Measurements from ENCODE around the gene MYOCOS. TPM values are rescaled to one million over a fixed set of nuclear protein-coding genes. Genes with fewer than 3 reads are reported as not detected.

Gene MYOCOS
- total RNA-seq, 1 donor from 2014 or later: 0.27 TPM

Other genes with a start within 250 kb of the MYOCOS start
- gene PRRC2C, start 136.7 kb upstream of the MYOCOS start, total RNA-seq: 262 and 272 TPM in 2 replicates
- not detected in 2 replicates for gene MYOC, start 30.4 kb downstream of the MYOCOS start, total RNA-seq
- 9.0 and 10.5 TPM in 2 replicates for gene VAMP4, start 119.8 kb downstream of the MYOCOS start, total RNA-seq
- 33.6 and 35.7 TPM in 2 replicates for gene METTL13, start 159.4 kb downstream of the MYOCOS start, total RNA-seq
- gene DNM3, start 219.3 kb downstream of the MYOCOS start, total RNA-seq: 1.9 and 2.1 TPM in 2 replicates